Measurements from ENCODE around the gene SLC28A1.

DNA sequence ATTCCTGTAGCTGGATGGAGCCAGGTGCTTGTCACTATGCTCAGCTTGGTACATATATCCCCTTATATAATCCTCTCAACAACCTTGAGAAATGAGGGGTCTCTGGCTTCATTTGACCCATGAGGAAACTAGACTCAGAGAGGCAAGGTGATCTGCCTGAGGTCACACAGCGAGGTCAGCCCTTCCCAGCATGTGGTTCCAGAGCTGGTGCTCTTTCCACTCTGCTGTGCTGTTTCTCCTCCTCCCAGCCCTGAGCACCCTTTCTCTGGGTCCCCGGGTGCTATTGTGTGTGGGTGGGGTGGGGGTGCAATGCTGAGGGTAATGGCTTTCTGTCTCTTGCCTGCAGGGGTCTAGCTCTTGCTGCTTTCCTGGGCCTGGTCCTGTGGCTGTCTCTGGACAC, 19.3 kb downstream of the SLC28A1 start:
- TF ChIP-seq, protein P1, sequence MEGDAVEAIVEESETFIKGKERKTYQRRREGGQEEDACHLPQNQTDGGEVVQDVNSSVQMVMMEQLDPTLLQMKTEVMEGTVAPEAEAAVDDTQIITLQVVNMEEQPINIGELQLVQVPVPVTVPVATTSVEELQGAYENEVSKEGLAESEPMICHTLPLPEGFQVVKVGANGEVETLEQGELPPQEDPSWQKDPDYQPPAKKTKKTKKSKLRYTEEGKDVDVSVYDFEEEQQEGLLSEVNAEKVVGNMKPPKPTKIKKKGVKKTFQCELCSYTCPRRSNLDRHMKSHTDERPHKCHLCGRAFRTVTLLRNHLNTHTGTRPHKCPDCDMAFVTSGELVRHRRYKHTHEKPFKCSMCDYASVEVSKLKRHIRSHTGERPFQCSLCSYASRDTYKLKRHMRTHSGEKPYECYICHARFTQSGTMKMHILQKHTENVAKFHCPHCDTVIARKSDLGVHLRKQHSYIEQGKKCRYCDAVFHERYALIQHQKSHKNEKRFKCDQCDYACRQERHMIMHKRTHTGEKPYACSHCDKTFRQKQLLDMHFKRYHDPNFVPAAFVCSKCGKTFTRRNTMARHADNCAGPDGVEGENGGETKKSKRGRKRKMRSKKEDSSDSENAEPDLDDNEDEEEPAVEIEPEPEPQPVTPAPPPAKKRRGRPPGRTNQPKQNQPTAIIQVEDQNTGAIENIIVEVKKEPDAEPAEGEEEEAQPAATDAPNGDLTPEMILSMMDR (conservative IDR thresholded peaks at IDR 0.05; ENCODE audit: low read depth, low read length) = no peak
- TF ChIP-seq MXI1 (IDR thresholded peaks at IDR 0.05; ENCODE audit: borderline replicate concordance, low read depth, low read length) = no peak
- no peak for TF ChIP-seq FOS (IDR thresholded peaks at IDR 0.05; ENCODE audit: low read depth, low read length)
- TF ChIP-seq CEBPB (IDR thresholded peaks at IDR 0.05; ENCODE audit: low read depth, low read length) = no peak
- no peak for TF ChIP-seq POLR2A (IDR thresholded peaks at IDR 0.05; ENCODE audit: low read depth, low read length)
- no peak for TF ChIP-seq RCOR1 (IDR thresholded peaks at IDR 0.05; ENCODE audit: insufficient replicate concordance, low read length)
- no peak for TF ChIP-seq SMC3 (IDR thresholded peaks at IDR 0.05; ENCODE audit: low read depth, low read length)
- TF ChIP-seq RFX5 (IDR thresholded peaks at IDR 0.05; ENCODE audit: low read depth, low read length) = no peak
- TF ChIP-seq, protein P2, sequence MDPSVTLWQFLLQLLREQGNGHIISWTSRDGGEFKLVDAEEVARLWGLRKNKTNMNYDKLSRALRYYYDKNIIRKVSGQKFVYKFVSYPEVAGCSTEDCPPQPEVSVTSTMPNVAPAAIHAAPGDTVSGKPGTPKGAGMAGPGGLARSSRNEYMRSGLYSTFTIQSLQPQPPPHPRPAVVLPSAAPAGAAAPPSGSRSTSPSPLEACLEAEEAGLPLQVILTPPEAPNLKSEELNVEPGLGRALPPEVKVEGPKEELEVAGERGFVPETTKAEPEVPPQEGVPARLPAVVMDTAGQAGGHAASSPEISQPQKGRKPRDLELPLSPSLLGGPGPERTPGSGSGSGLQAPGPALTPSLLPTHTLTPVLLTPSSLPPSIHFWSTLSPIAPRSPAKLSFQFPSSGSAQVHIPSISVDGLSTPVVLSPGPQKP (IDR thresholded peaks at IDR 0.05; ENCODE audit: borderline replicate concordance, low read depth, low read length) = no peak
- no peak for TF ChIP-seq RAD21 (IDR thresholded peaks at IDR 0.05; ENCODE audit: low read length)
- TF ChIP-seq MAFK (IDR thresholded peaks at IDR 0.05; ENCODE audit: low read depth, low read length) = no peak
- no peak for TF ChIP-seq MAZ (IDR thresholded peaks at IDR 0.05; ENCODE audit: borderline replicate concordance, low read depth, low read length)
- no peak for TF ChIP-seq BHLHE40 (IDR thresholded peaks at IDR 0.05; ENCODE audit: low read depth, low read length)
- TF ChIP-seq, protein P3, sequence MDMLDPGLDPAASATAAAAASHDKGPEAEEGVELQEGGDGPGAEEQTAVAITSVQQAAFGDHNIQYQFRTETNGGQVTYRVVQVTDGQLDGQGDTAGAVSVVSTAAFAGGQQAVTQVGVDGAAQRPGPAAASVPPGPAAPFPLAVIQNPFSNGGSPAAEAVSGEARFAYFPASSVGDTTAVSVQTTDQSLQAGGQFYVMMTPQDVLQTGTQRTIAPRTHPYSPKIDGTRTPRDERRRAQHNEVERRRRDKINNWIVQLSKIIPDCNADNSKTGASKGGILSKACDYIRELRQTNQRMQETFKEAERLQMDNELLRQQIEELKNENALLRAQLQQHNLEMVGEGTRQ (IDR thresholded peaks at IDR 0.05; ENCODE audit: low read depth, low read length) = no peak
